HEK293 (cell line): Measurements from ENCODE around the gene ILKAP.

ENCODE experiments used
- CTCF ChIA-PET: fragments of 350-600 bp; formaldehyde crosslinking; extraction: SDS; loops from one replicate; lab custom pipeline; 2021; ENCODE audit warnings: antibody characterized with exemption; lab: Yijun Ruan, JAX
- POLR2A ChIA-PET: fragments of 300-600 bp; formaldehyde crosslinking; extraction: SDS; loops from one replicate; lab custom pipeline; 2020; ENCODE audit warnings: antibody characterized with exemption, inconsistent platforms; lab: Yijun Ruan, JAX
- H3K27ac ChIP-seq: fragments of 200-500 bp; sonication (Bioruptor generic); 2 replicates; pipeline ENCODE4 v1.5.1; 2014; ENCODE audit warnings: low read depth, low read length, control low read depth, inconsistent platforms; ENCODE audit errors: extremely low read depth
- H3K36me3 ChIP-seq, 2 experiments: fragments of 200-500 bp in 1 of 2; sonication (Bioruptor generic) in 1 of 2; 1 replicate in 1 of 2; 2 replicates in 1 of 2; pipeline ENCODE4 v1.5.1; 2014 to 2017; ENCODE audit warnings: inconsistent platforms in 2 of 2, low read length in 2 of 2; ENCODE audit not compliant: control insufficient read depth in 2 of 2, insufficient read depth in 1 of 2
- H3K4me1 ChIP-seq: fragments of 200-500 bp; sonication (Bioruptor generic); 2 replicates; pipeline ENCODE4 v1.5.1; 2014; ENCODE audit warnings: mild to moderate bottlenecking, low read length, inconsistent platforms; ENCODE audit not compliant: control insufficient read depth, insufficient read depth
- H3K4me3 ChIP-seq: 2 replicates; pipeline ENCODE4 v1.5.1; 2011; ENCODE audit warnings: low read depth, mild to moderate bottlenecking, control low read depth, low read length, moderate library complexity
- H3K9me3 ChIP-seq: fragments of 200-500 bp; sonication (Bioruptor generic); 2 replicates; pipeline ENCODE4 v1.5.1; 2014; ENCODE audit warnings: low read depth, low read length, inconsistent platforms; ENCODE audit not compliant: control insufficient read depth, insufficient read depth
- BCL11B ChIP-seq: fragments of 450-650 bp; formaldehyde crosslinking; IDR thresholded peaks from 2 replicates; pipeline ENCODE4 v1.5.1; 2016; ENCODE audit warnings: low read depth, missing biosample characterization, missing genetic modification characterization
- HOXA7 ChIP-seq: sonication (generic); formaldehyde crosslinking; IDR thresholded peaks from 2 replicates; pipeline ENCODE4 v1.8.1; 2022; ENCODE audit warnings: missing genetic modification reagents, borderline replicate concordance
- IKZF3 ChIP-seq: fragments of 450-650 bp; IDR thresholded peaks from 2 replicates; pipeline ENCODE4 v1.5.0; 2018; ENCODE audit warnings: missing biosample characterization, mild to moderate bottlenecking, missing genetic modification characterization, moderate library complexity
- MYNN ChIP-seq: fragments of 450-650 bp; formaldehyde crosslinking; IDR thresholded peaks from 2 replicates; pipeline ENCODE4 v1.5.1; 2016; ENCODE audit warnings: missing biosample characterization, missing genetic modification characterization, borderline replicate concordance
- PATZ1 ChIP-seq: fragments of 450-650 bp; formaldehyde crosslinking; IDR thresholded peaks from 2 replicates; pipeline ENCODE4 v1.5.1; 2016; ENCODE audit warnings: missing biosample characterization, missing genetic modification characterization
- SALL2 ChIP-seq: fragments of 450-650 bp; formaldehyde crosslinking; IDR thresholded peaks from 2 replicates; pipeline ENCODE4 v1.5.0; 2017; ENCODE audit warnings: missing biosample characterization, mild to moderate bottlenecking, missing genetic modification characterization, borderline replicate concordance
- SCRT1 ChIP-seq: fragments of 450-650 bp; formaldehyde crosslinking; IDR thresholded peaks from 2 replicates; pipeline ENCODE4 v1.5.1; 2016; ENCODE audit warnings: missing biosample characterization, missing genetic modification characterization, borderline replicate concordance
- SCRT2 ChIP-seq: fragments of 450-650 bp; formaldehyde crosslinking; IDR thresholded peaks from 2 replicates; pipeline ENCODE4 v1.5.1; 2016; ENCODE audit warnings: missing biosample characterization, missing genetic modification characterization
- SP3 ChIP-seq: fragments of 450-650 bp; formaldehyde crosslinking; IDR thresholded peaks from 2 replicates; pipeline ENCODE4 v1.5.1; 2016; ENCODE audit warnings: missing biosample characterization, missing genetic modification characterization
- SP7 ChIP-seq: fragments of 450-650 bp; formaldehyde crosslinking; IDR thresholded peaks from 2 replicates; pipeline ENCODE4 v1.5.1; 2016; ENCODE audit warnings: missing biosample characterization, missing genetic modification characterization
- ZNF175 ChIP-seq: fragments of 450-650 bp; formaldehyde crosslinking; IDR thresholded peaks from 2 replicates; pipeline ENCODE4 v1.5.1; 2016; ENCODE audit warnings: missing biosample characterization, missing genetic modification characterization
- ZNF2 ChIP-seq: fragments of 450-650 bp; formaldehyde crosslinking; IDR thresholded peaks from 2 replicates; pipeline ENCODE4 v1.5.1; 2016; ENCODE audit warnings: missing biosample characterization, missing genetic modification characterization
- ZNF211 ChIP-seq: fragments of 450-650 bp; formaldehyde crosslinking; IDR thresholded peaks from 2 replicates; pipeline ENCODE4 v1.5.1; 2016; ENCODE audit warnings: low read depth, missing biosample characterization, missing genetic modification characterization
- ZNF433 ChIP-seq: fragments of 450-650 bp; formaldehyde crosslinking; IDR thresholded peaks from 2 replicates; pipeline ENCODE4 v1.5.1; 2016; ENCODE audit warnings: missing biosample characterization, missing genetic modification characterization, low read depth
- ZNF624 ChIP-seq: fragments of 450-650 bp; formaldehyde crosslinking; IDR thresholded peaks from 2 replicates; pipeline ENCODE4 v1.5.1; 2017; ENCODE audit warnings: missing biosample characterization, missing genetic modification characterization
- ZNF677 ChIP-seq: fragments of 450-650 bp; IDR thresholded peaks from 2 replicates; pipeline ENCODE4 v1.5.0; 2018; ENCODE audit warnings: missing biosample characterization, mild to moderate bottlenecking, missing genetic modification characterization, moderate library complexity
- ZNF792 ChIP-seq: fragments of 450-650 bp; formaldehyde crosslinking; IDR thresholded peaks from 2 replicates; pipeline ENCODE4 v1.5.1; 2016; ENCODE audit warnings: missing biosample characterization, missing genetic modification characterization
- ZSCAN16 ChIP-seq: fragments of 450-650 bp; formaldehyde crosslinking; IDR thresholded peaks from 2 replicates; pipeline ENCODE4 v1.5.1; 2016; ENCODE audit warnings: missing biosample characterization, missing genetic modification characterization
- TF ChIP-seq, protein P1 (sequence below): fragments of 450-650 bp; formaldehyde crosslinking; IDR thresholded peaks from 2 replicates; pipeline ENCODE4 v1.5.1; 2017; ENCODE audit warnings: missing biosample characterization, missing genetic modification characterization

Gene ILKAP

GRCh38 chr2:238126775-238127164 is 76.7 kb downstream of the ILKAP start (continued):
- 0 out of 2 replicates have a peak, but pooled peaks have one; percentile 30 for TF ChIP-seq ZNF2 (tag by site-specific recombination)
- TF ChIP-seq IKZF3: no peak
- no peak for TF ChIP-seq MYNN (tag by site-specific recombination)
- TF ChIP-seq SALL2 (tag by site-specific recombination): no peak
- no peak for TF ChIP-seq ZNF677 (tag by site-specific recombination)
- TF ChIP-seq ZNF624 (tag by site-specific recombination): no peak

GRCh38 chr2:238126338-238126737 is 77.2 kb downstream of the ILKAP start:
- no peak overlapping the region for H3K27ac ChIP-seq
- POLR2A ChIA-PET: no interaction called here
- CTCF ChIA-PET: no interaction called here
- no peaks in the 10 kb centered on the region for H3K9me3 ChIP-seq
- no peaks in the 10 kb centered on the region for H3K4me1 ChIP-seq
- H3K4me3 ChIP-seq: no peak overlapping the region
- TF ChIP-seq SP3 (no peak), ZNF211 (tag by site-specific recombination) (0 out of 2 replicates have a peak, but pooled peaks have one; percentile 13)
- TF ChIP-seq, all 188 proteins: peak for 1
- no peaks in the 10 kb centered on the region for H3K36me3 ChIP-seq

DNA sequence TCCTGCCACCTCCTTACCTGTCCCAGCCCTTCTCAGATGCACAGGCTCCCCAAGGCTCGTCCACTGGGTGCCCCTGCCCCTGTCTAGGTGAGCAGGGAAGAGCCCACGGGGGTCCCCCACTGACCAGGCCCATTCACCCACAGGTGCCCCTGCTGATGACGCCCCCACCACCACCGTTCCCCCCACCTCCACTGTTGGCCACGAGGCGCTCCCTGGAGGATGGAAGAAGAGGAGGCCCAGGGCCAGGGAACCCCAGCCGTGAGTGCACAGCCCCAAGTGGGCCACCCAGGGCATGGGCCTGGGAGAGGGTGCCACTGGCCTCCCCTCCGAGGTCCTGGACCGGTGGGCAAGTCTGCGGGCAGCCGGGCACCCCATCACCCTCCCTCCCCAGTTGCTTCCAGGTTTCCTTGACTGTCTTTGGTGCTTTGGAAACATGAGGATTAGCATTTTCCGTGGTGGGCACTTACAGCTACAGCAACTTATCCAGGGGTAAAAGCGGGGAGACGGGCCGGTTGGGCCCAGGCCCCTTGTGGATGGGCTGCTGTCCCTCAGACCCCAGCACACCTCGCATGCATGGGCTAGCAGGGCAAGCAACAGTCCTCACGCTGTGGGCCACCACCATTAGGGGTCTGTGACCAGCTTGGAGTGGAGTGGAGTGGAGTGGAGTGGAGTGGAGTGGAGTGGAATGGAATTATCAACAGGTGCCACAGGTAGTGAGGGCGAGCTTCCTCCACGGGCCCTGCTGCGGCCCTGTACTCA is 78.2 kb downstream of the ILKAP start:
- H3K9me3 ChIP-seq: no peaks in the 10 kb centered on the region
- no peak overlapping the region for H3K4me3 ChIP-seq
- no peaks in the 10 kb centered on the region for H3K36me3 ChIP-seq
- no peak overlapping the region for H3K27ac ChIP-seq
- TF ChIP-seq SCRT1 (tag by site-specific recombination): peak; percentile 47; the same call in 1 of the 2 replicates
- TF ChIP-seq SCRT2 (tag by site-specific recombination): peak; percentile 88
- TF ChIP-seq ZSCAN16 (tag by site-specific recombination): no peak
- TF ChIP-seq ZNF175 (tag by site-specific recombination): no peak
- no peak for TF ChIP-seq ZNF2 (tag by site-specific recombination)
- no peak for TF ChIP-seq ZNF792 (tag by site-specific recombination)
- TF ChIP-seq SP7 (tag by site-specific recombination): no peak
- no peak for TF ChIP-seq PATZ1 (tag by site-specific recombination)
- TF ChIP-seq BCL11B (tag by site-specific recombination): no peak
- H3K4me1 ChIP-seq: no peaks in the 10 kb centered on the region
- ChIA-PET POLR2A (no interaction called here), CTCF (interaction anchor here (0.5 kb wide), 1 partner anchor 34 kb away, joined by 3 read pairs; no protein-coding TSS in a partner anchor)

DNA sequence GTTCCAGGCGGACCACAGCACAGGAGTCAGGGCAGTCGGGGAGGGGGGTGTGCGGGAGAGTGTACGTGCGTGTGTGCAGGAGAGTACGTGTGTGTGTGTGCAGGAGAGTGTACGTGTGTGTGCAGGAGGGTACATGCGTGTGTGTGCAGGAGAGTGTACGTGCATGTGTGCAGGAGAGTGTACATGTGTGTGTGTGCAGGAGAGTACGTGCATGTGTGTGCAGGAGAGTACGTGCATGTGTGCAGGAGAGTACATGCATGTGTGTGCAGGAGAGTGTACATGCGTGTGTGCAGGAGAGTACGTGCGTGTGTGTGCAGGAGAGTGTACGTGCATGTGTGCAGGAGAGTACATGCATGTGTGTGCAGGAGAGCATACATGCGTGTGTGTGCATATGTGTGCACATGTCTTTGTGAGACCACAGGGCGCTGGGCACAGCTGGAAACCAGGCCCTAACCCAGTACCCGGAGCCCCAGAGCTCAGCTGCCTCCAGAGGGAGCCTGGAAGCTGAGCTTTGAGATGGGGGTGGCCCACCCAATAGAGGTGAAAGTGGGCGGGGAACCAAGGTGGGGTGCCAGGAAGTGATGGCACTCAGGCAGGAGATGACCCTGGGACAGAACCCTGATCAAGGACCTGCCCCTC is 78.9 kb downstream of the ILKAP start:
- H3K36me3 ChIP-seq: no peaks in the 10 kb centered on the region
- TF ChIP-seq, protein P1, sequence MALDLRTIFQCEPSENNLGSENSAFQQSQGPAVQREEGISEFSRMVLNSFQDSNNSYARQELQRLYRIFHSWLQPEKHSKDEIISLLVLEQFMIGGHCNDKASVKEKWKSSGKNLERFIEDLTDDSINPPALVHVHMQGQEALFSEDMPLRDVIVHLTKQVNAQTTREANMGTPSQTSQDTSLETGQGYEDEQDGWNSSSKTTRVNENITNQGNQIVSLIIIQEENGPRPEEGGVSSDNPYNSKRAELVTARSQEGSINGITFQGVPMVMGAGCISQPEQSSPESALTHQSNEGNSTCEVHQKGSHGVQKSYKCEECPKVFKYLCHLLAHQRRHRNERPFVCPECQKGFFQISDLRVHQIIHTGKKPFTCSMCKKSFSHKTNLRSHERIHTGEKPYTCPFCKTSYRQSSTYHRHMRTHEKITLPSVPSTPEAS (tag by site-specific recombination): 0 out of 2 replicates have a peak, but pooled peaks have one; percentile 37
- TF ChIP-seq HOXA7 (CRISPR knock-in tag) (no peak), ZNF433 (tag by site-specific recombination) (no peak)
- H3K27ac ChIP-seq: no peak overlapping the region
- POLR2A ChIA-PET: no interaction called here
- H3K9me3 ChIP-seq: no peaks in the 10 kb centered on the region
- H3K4me1 ChIP-seq: no peaks in the 10 kb centered on the region
- CTCF ChIA-PET: no interaction called here
- no peak overlapping the region for H3K4me3 ChIP-seq
